Ammon's horn (tissue), 1 donor: ENCODE measurements around the gene C19orf73.
"Not testable (repeated sequence)": the region's sequence is repeated elsewhere in the genome, so short reads cannot be mapped to it uniquely, and the experiment has no call there.

ENCODE experiments used
- DNase-seq: peaks from one replicate; pipeline ENCODE4 v3.0.0-alpha.2; 2016; ENCODE audit warnings: low spot score

The C19orf73 gene

GRCh38 chr19:49148784-49149651 lies 30.1 kb upstream of the C19orf73 start:
- DNase-seq = peak; percentile 92

- no peak for DNase-seq
These were observed 29.2 kb upstream of the C19orf73 start for GRCh38 chr19:49148044-49148682.

- peak; percentile 39 for DNase-seq
These were observed 27.4 kb upstream of the C19orf73 start for GRCh38 chr19:49146408-49146770.

DNA sequence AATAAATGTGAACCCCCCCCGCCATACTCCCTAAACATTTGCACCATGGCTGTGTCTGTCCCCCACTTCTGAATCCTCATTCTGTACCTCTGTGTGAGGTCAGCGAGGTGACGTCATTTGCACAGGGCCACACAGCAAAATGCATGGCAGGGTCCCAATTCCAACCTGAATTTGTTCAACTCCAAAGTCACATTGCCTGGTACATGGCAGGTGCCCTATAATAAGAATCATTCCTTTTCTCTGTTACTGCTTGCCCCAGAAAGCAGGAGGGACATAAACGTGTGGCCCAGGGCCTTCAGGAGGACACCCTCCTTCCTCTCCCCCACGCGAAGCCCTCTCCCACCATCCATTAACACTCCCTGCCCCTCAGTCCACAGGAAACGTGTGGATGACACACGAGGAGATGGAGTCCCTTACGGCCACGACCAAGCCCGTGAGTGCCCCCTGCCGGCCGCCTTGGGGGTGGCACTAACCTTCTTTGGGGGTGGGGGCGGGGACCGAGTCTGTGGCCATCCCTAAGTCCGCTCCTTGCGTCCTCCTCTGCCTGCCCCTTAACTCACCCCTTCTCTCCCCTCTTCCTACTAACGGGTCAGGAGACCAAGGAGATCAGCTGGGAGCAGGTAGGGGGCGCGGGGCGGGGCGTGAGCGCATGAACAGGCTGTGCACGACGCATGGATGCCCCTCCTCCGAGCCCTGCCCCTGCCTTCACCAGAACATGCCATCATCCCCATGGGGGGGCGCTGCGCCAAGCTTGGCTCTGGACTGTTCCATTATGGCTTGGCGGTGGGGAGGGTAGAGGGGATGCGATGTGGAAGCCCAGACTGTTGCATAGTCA lies 26.8 kb upstream of the C19orf73 start:
- DNase-seq = peak; percentile 77

GRCh38 chr19:49142866-49143335 lies 24.0 kb upstream of the C19orf73 start:
- DNase-seq = peak; percentile 96

- DNase-seq = no peak
These were observed 22.4 kb upstream of the C19orf73 start for GRCh38 chr19:49141352-49141751.

DNA sequence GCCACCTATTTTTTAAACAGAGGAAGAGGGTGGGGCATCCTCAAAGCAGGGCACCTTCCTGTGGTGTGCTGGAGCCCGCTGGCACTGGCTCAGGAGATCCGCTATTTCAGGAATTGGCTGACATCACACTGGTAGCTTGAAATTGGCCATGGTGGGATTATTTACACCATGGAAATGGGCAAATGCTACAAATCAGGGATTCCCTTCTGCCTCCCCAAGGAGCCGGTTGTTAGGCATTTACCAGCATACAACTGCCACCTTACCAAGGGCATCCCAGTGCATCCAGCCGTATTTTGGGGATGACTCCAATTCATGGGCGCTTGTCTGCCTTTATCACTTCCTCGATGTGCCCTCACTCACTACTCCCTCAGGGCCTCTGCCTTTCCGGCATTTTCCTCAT lies 22.0 kb upstream of the C19orf73 start:
- no peak for DNase-seq

GRCh38 chr19:49136771-49137171 lies 17.8 kb upstream of the C19orf73 start:
- no peak for DNase-seq

DNA sequence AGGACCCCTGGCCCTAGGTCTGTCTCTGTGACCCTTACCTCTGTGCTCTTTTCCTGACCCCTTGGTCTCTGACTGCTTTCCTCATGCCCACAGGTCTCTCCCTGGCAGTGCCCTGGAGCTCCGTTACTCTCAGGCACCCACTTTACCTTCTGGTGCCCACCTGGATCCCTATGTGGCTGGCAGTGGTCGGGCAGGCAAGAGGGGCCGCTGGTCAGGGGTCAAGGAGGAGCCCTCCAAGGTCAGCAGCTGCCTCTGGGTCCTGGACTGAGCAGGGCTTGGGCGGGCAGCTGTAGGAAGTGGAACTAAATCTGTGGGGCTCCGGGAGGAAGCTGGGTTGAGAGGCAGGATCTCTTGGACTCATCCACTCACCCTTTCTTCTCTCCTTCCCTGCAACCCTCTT lies 16.7 kb upstream of the C19orf73 start:
- no peak for DNase-seq

GRCh38 chr19:49133621-49134454 lies 14.9 kb upstream of the C19orf73 start:
- DNase-seq = no peak

DNA sequence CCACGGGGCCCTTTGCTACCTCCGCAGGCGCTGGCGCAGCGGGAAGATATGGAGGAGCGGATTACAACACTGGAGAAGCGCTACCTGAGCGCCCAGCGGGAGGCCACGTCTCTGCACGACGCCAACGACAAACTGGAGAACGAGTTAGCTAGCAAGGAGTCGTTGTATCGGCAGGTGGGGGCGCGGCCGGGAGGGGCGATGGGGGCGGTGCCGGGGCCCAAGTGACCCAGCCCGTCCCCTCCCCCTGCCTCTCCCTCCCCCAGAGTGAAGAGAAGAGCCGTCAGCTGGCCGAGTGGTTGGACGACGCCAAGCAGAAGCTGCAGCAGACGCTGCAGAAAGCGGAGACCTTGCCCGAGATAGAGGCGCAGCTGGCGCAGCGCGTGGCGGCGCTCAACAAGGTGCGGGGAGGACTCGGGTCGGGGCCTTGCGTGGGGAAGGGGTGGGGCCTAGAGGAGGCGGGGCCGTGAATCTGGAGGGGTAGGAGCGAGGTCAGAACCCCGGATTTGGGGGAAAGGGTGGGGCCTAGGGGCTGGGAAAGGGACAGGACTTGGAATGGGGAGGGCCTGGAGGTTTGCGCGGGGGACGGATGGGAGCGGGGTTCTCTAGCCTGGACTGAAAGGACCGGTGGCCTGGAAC lies 14.1 kb upstream of the C19orf73 start:
- no peak for DNase-seq

DNA sequence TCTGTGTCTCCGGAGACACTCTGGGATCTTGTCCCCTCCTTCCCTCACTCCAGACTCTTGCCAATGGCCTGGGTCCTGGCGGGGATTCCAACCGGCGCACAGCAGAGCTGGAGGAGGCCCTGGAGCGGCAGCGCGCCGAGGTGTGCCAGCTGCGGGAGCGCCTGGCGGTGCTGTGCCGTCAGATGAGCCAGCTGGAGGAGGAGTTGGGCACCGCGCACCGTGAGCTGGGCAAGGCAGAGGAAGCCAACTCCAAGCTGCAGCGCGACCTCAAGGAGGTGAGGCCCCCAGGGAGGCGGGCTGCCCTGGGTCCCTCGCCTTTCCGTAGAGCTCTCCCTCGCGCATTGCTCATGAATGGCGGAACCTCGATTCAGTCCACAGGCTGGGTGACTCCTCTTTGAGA lies 11.4 kb upstream of the C19orf73 start:
- no peak for DNase-seq

DNA sequence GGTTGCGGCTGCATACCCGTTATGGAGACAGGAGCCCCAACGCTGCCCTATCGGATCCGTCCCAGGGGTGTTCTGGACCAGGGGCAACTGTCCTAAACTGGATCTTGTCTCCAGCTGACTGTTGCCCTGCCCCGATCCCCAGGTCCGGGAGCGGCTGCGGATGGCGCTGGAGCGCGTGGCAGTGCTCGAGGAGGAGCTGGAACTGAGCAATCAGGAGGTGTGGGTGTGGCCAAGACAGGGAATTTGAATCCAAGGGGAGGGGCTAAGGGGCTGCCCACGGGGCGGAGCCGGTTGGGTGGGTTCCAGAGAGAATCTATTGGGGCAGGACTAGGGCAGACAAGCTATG lies 10.3 kb upstream of the C19orf73 start:
- no peak for DNase-seq

DNA sequence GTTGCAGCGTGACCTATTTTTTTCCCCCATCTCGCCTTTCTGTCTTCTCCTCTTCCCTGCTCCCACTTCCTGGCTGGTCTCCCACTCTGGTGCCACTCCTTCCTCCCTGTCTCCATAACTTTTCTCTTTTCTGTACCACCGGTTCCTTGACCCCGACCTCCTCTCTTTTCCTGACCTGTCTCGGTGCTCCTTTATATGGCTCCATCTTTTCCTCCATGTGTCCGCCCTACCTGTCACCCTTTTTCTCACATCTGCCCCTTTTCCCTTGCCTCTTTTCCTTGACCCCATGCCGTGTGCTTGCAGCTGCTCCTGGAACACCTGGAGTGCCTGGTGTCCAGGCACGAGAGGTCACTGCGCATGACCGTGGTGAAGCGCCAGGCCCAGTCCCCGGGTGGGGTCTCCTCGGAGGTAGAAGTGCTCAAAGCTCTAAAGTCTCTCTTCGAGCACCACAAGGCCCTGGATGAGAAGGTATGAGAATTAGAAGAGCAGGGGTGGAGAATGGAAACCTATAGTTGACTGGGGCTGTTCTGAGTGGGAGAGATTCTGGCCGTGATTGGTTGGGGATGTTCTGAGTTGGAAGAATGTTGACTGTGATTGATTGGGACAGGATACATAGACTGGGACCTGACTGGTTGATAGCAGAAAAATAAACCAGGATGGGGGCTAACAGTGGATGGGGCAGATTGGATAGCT lies 9.7 kb upstream of the C19orf73 start:
- DNase-seq = no peak

DNA sequence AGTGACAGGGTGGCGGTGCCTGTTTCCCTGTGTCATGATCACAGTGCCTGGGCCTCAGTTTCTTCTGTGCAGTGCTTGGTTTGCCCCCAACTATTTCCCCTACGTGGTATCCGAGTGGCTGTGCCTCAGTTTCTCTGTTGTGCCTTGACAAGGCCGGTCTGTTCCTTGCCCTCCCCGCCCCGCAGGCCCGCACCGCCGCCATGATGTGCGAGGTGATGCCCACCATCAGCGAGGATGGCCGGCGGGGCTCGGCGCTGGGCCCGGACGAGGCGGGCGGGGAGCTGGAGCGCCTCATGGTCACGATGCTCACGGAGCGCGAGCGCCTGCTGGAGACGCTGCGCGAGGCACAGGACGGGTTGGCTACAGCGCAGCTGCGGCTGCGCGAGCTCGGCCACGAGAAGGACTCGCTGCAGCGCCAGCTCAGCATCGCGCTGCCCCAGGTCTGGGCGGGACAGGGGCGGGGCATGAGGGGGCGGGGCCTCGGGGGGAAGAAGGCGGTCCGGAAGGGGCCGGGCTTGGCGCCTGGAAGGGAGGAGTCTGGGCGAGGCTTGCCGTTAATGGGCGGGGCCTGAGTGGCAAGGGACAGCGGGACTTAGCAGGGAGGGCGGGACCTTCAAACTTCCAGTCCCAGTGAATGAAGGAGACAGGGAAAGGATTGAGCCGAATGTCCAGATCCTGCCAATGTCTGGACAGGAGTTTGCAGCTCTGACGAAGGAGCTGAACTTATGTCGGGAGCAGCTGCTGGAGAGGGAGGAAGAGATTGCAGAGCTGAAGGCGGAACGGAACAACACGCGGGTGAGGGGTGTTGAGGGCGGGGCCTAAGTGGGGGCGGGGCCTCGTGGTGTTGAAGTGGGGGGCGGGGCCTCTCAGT lies 9.0 kb upstream of the C19orf73 start:
- DNase-seq = peak; percentile 99

DNA sequence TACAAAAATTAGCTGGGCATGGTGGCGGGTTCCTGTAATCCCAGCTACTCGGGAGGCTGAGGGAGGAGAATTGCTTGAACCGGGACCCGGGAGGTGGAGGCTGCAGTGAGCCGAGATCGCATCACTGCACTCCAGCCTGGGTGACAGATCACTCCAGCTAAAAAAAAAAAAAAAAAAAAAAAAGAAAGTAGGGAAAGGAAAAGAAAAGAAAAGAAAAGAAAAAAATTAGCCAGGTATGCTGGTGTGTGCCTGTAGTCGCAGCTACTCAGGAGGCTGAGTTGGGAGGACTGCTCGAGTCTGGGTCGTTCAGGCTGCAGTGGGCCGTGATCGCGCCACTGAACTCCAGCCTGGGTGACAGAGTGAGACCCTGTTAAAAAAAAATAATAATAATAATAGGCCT lies 8.3 kb upstream of the C19orf73 start:
- DNase-seq = not testable (repeated sequence)

DNA sequence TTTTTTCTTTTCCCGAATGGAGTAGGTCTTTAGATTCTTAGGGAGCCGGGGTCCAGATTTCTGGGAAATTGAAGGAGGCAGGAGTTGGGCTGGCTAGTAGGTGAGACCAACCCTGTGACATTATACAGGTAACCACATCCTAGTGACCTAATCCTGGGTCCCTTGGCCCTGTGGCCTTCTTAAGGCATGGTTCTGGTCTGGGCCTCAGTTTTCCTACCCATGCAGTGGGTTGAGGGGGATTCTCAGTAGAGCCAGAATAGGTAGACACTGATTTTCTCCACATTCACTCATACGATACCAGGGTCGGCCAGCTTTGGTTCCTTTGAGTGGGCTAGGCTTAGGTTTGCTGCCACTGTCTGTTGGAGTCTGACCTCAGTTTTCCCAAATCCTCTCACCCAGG lies 7.6 kb upstream of the C19orf73 start:
- no peak for DNase-seq

DNA sequence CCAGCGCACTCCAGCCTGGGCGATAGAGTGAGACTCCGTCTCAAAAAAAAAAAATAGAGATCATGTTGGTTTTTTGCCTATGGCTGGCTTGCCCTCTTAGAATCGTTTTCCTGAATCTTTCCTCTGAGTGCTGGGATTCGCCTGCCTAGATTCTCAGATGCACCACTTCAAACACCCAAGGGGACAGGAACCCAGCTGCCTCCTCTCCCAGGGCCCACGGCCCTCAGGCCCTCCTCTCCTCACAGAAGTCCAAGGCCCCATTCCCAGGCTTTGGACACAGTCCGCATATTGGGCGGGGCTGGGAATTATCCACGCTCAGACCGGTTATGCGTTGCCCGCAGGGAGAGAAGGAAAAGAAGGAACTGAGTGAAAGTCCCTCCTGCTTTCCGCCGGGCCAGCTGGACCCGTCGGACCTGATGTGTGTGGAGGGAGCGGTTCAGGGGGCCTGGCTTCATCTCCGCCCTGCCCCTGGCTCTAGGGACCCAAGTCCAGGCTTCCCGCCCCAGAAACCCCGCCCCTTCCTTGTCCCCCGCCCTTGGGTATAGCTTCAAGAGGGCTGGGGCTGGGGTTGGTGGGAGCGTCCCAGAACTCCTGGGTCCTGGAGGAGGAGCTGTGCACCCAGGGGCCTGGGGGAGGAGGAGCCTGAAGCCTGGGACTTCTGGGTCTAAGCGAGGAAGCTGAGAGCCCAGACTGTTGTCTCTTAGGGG lies 6.2 kb upstream of the C19orf73 start:
- no peak for DNase-seq

- not testable (repeated sequence) for DNase-seq
These were observed 4.3 kb upstream of the C19orf73 start for GRCh38 chr19:49123285-49123684.
